ENCODE measurements around the gene VPS37B.
"Not testable (repeated sequence)": the region's sequence is repeated elsewhere in the genome, so short reads cannot be mapped to it uniquely, and the experiment has no call there.

VPS37B gene

DNA sequence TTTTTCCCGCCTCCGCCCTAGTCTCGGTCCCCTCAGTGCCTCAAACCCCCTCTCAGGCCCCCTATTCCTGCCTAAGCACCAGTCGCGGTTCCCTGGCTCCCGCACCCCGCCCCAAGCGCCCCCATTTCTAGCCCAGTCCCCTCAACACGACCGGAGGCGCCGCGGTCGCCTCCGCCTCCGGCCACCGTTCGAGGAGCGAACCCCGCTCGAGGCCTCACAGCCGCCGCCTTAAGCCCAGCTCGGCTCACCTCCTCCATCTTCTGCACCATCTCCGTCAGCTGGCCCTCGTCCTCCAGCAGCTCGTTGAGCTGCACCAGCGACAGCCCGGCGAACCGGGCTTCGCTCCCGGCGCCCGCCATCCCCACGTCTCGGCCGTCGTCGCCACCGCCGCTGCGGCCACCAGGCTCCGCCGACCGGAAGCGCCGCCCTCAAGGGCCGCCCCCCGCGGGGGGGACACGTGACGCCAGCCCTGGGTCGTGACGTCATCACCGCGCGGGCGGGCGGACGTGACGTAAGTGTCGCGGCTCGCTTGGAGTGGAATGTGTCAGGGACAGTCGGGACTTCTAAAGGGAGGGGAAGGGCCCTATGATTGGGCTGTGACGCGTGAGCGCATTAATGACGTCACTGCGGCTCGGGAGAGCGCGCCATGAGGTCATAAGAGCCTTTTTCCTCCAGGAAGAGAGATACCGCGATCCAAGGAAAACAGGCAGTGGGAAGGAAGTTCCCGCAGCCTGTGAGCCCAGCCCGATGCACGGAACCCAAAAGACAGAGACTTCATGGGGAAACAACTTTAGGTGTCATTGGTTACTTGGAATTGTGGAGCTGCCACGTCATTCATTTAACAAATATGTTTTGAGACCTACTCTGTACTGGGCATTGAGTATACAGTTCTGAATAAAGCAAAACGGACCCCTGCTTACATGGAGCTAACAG lies at the start of gene VPS37B:
TSS of gene VPS37B (minus strand) at position 421 of the 933 bp plus-strand sequence. CDS start at position 359, 62 bp downstream.
- DNase-seq (ENCODE audit: low read depth, low spot score): no peak

GRCh38 chr12:122944605-122945592 lies 49.0 kb upstream of the VPS37B start:
- DNase-seq (ENCODE audit: low read depth, low spot score): no peak

GRCh38 chr12:122943196-122943595 lies 47.3 kb upstream of the VPS37B start:
- no peak for DNase-seq (ENCODE audit: low read depth, low spot score)

- DNase-seq (ENCODE audit: low read depth, low spot score): no peak
Observed at GRCh38 chr12:122942637-122943036, 46.7 kb upstream of the VPS37B start.

- not testable (repeated sequence) for DNase-seq (ENCODE audit: low read depth, low spot score)
Observed at GRCh38 chr12:122941351-122941750, 45.4 kb upstream of the VPS37B start.

GRCh38 chr12:122939125-122939524 lies 43.2 kb upstream of the VPS37B start:
- DNase-seq (ENCODE audit: low read depth, low spot score): no peak

DNA sequence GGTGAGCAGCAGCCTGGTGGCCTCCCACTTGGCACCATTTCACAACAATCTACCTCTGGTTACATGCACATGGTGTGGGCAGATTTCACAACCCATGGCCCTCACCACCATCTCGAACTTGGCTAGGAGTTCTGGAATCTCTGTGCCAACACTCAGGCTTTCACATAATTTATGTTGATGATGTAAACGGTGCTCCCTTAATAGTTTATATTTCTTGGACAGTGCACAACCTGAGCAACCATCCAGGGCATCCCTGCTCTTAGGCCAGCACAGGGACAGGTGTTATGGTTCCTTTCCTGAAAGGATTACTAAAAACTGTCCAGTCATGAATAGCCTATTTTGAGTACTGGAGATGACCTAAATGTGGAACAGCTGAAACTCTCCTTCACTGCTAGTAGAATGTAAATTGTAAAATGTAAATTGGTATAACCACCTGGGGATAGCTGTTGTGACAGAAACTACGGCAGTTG lies 41.7 kb upstream of the VPS37B start:
- DNase-seq (ENCODE audit: low read depth, low spot score): no peak

GRCh38 chr12:122935318-122935717 lies 39.4 kb upstream of the VPS37B start:
- no peak for DNase-seq (ENCODE audit: low read depth, low spot score)

DNA sequence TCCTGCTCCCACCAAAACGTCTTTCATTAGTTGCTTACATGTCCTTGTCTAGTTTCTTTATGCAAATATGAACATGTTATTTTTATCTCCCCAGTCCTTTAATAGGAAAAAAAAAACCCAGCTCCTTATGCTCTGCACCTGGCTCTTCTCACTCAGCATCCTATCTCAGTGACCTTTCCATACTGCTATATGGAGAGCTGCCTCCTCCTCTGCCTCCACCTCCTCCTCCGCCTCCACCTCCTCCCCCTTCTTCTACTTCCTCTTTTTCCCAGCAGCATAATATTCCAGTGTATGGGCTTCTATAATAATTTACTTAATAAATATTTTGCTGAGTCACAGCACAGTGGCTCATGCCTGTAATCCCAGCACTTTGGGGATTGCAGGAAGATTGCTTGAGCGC lies 38.8 kb upstream of the VPS37B start:
- DNase-seq (ENCODE audit: low read depth, low spot score): no peak

GRCh38 chr12:122932207-122932606 lies 36.3 kb upstream of the VPS37B start:
- no peak for DNase-seq (ENCODE audit: low read depth, low spot score)

GRCh38 chr12:122929812-122930211 lies 33.9 kb upstream of the VPS37B start:
- DNase-seq (ENCODE audit: low read depth, low spot score): no peak

DNA sequence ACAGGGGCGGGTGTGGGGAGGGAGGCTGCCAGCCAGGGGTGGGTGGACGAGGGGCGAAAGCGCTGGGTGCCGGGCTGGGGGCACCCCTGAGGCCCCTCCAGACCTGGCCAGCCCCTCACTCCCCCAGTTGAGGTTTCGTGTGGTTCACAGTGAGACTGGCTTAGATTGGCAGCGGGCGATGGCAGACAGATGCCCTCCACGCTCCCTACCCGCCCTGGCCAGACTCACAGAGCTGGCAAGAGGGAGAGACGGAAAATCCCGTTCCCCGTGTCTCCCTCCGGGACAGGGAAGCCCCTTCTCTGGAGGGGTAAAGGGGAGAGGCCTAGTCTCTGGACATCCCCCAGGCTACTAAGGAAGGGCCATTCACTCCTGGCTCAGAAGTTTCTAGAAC lies 33.2 kb upstream of the VPS37B start:
- DNase-seq (ENCODE audit: low read depth, low spot score): no peak

- DNase-seq (ENCODE audit: low read depth, low spot score): no peak
Observed at GRCh38 chr12:122928404-122929147, 32.7 kb upstream of the VPS37B start.

GRCh38 chr12:122927756-122928403 lies 32.0 kb upstream of the VPS37B start:
- no peak for DNase-seq (ENCODE audit: low read depth, low spot score)

GRCh38 chr12:122921917-122922316 lies 26.0 kb upstream of the VPS37B start:
- DNase-seq (ENCODE audit: low read depth, low spot score): no peak

DNA sequence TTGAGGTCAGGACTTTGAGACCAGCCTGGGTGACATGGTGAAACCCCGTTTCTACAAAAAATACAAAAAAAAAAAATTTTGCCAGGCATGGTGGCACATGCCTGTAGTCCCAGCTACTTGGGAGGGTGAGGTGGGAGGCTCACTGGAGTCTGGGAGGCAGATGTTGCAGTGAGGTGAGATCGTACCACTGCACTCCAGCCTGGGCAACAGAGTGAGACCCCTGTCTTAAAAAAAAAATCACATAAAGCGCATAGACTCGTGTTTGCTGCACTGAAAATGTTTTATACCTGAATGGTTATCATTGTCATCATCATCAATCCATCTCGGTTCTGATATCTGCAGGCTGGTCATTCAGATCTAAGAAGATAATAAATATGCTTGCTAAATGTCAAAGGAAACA lies 24.8 kb upstream of the VPS37B start:
- no peak for DNase-seq (ENCODE audit: low read depth, low spot score)

DNA sequence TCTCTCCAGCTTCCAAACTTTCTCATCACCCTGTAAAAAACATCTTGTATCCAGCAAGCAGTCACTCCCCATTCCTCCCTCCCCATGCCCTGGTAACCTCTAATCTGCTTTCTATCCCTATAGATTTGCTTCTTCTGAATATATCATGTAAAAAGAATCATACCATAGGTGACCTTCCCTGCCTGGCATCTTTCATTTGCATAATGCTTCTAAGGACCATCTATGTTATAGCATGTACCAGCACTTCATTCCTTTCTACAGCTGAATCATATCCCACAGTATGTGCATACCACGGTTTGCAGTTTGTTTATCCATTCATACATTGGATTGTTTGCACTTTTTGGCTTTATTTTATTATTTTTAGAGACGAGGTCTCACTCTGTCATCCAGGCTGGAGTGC lies 22.9 kb upstream of the VPS37B start:
- DNase-seq (ENCODE audit: low read depth, low spot score): no peak

- DNase-seq (ENCODE audit: low read depth, low spot score): no peak
Observed at GRCh38 chr12:122917507-122918121, 21.7 kb upstream of the VPS37B start.

GRCh38 chr12:122909442-122910288 lies 13.7 kb upstream of the VPS37B start:
- no peak for DNase-seq (ENCODE audit: low read depth, low spot score)
